ENCODE results near the gene BAZ2A. TPM values are rescaled to one million over a fixed set of nuclear protein-coding genes. Genes with fewer than 3 reads are reported as not detected.
A peak's percentile ranks its signal among the peaks of the same experiment; 100 is the strongest.

BAZ2A gene
- polyA plus RNA-seq, 2 of the 4 experiments (the other 2 are of a cell fraction): 41.7 to 59.4 TPM

DNA sequence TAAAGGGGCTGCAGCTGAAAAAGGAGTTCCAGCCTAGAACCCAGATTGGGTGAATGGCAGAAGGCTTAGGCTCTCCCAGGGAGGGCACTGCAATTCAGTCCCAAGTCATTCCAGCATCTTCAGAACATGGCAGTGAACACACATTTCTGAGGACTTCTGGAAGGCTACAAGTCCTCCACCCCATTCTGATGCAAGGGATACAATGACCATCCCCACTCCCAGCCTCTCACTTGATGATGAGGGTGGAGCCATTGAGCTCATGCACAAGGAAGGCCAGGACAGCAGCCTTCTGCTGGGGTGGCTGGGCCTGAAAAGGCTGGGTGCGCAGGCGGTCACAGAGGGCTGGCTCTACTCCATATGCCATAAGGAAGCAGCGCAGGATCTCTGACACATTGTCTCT is 25.8 kb downstream of the BAZ2A start:
- no peak for TF ChIP-seq HEYL (CRISPR knock-in tag; IDR thresholded peaks at IDR 0.05)
- TF ChIP-seq SMC3 (IDR thresholded peaks at IDR 0.05): no peak
- TF ChIP-seq, protein P1, sequence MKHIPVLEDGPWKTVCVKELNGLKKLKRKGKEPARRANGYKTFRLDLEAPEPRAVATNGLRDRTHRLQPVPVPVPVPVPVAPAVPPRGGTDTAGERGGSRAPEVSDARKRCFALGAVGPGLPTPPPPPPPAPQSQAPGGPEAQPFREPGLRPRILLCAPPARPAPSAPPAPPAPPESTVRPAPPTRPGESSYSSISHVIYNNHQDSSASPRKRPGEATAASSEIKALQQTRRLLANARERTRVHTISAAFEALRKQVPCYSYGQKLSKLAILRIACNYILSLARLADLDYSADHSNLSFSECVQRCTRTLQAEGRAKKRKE (CRISPR knock-in tag; IDR thresholded peaks at IDR 0.05; ENCODE audit: low read depth): no peak
- TF ChIP-seq NPAS2 (CRISPR knock-in tag; IDR thresholded peaks at IDR 0.05; ENCODE audit: borderline replicate concordance): no peak
- no peak for TF ChIP-seq RAD21 (conservative IDR thresholded peaks at IDR 0.05 in 1 of 2, IDR thresholded peaks at IDR 0.05 in 1 of 2)
- TF ChIP-seq ZSCAN20 (CRISPR knock-in tag; IDR thresholded peaks at IDR 0.05): no peak
- TF ChIP-seq FOXS1 (CRISPR knock-in tag; IDR thresholded peaks at IDR 0.05): no peak
- no peak for TF ChIP-seq JUNB (IDR thresholded peaks at IDR 0.05)
- CTCF ChIA-PET: interaction anchor here (0.8 to 5.6 kb wide), 3 partner anchors 9 to 31 kb away, joined by 5 to 49 read pairs (median 6); no protein-coding TSS in a partner anchor
- no peak overlapping the region for H3K4me3 ChIP-seq
- no peak overlapping the region for H3K4me2 ChIP-seq
- POLR2A ChIA-PET: no interaction called here
- no peak for ATAC-seq
- no peak for DNase-seq (ENCODE audit: low read depth in 1 of 2, low spot score in 1 of 2)
- FAIRE-seq: no peak
- no peak overlapping the region for H3K27ac ChIP-seq
- 96% methylated on average over 3 of the region's 3 CpGs for WGBS (ENCODE audit: missing lambda C conversion rate)
- H3K4me1 ChIP-seq: no peaks in the 10 kb centered on the region
- H3K9me3 ChIP-seq: no peaks in the 10 kb centered on the region

DNA sequence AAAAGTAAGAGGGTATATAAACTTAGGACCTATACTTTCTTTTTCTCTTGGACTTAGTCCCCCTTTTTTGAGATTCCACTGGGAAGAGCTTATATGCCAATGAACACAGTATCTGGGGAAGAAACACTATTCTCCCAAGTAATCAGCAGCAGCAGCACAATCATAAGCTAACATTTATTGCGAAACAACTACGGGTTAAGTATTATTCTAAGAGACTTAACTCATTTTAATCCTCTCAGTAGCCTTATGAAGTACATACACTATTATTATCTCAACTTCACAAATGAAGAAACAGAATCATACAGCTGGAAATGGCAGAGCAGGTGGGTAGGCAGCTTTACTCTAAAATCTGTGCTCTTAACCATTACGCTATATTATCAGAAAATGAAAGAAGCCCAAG is 27.9 kb downstream of the BAZ2A start:
- H3K27ac ChIP-seq: no peak overlapping the region
- H3K4me3 ChIP-seq: no peak overlapping the region
- ATAC-seq (no peak), DNase-seq (ENCODE audit: low read depth in 1 of 2, low spot score in 1 of 2) (no peak), FAIRE-seq (no peak)
- 87% methylated on average over 3 of the region's 3 CpGs for WGBS (ENCODE audit: missing lambda C conversion rate)
- TF ChIP-seq POLR2A (IDR thresholded peaks at IDR 0.05; ENCODE audit: low read length) (no peak), BHLHE40 (IDR thresholded peaks at IDR 0.05; ENCODE audit: low read depth, low read length) (no peak), CEBPB (IDR thresholded peaks at IDR 0.05) (peak in 1 of 2 experiments; percentile 63; a peak in 1 of 4 replicates), EHMT2 (IDR thresholded peaks at IDR 0.05; ENCODE audit: low read depth) (no peak)
- TF ChIP-seq, protein P2, sequence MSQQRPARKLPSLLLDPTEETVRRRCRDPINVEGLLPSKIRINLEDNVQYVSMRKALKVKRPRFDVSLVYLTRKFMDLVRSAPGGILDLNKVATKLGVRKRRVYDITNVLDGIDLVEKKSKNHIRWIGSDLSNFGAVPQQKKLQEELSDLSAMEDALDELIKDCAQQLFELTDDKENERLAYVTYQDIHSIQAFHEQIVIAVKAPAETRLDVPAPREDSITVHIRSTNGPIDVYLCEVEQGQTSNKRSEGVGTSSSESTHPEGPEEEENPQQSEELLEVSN (IDR thresholded peaks at IDR 0.05; ENCODE audit: borderline replicate concordance, low read depth): no peak
- ChIA-PET POLR2A (no interaction called here), CTCF (interaction anchor here (0.6 to 5.6 kb wide), 13 partner anchors 8 to 111 kb away, joined by 3 to 49 read pairs (median 5); no protein-coding TSS in a partner anchor)
- H3K4me1 ChIP-seq: no peaks in the 10 kb centered on the region
- no peaks in the 10 kb centered on the region for H3K9me3 ChIP-seq
- H3K4me2 ChIP-seq: no peak overlapping the region

DNA sequence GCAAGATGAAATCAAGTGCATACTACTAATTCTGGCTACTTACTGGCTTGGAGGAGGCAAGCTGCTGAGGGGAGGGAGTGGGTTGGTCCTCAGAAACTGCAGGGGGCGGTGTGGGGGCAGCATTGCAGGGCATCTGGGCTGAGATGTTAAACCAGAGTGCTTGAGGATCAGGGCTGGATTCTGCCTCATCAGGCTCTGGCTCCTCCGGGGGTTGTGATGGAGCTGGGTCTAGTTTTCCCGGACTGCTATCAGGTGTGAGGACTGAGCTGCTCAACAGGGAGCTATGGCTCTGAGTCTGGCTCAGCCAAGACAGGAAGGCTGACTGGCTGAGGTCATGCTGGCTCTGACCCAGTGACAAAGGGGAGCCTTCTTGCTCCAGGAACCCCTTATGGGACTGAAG is 28.6 kb downstream of the BAZ2A start:
- peak in 1 of 2 experiments; percentile 43; a peak in 2 of 5 replicates for TF ChIP-seq RAD21 (conservative IDR thresholded peaks at IDR 0.05 in 1 of 2, IDR thresholded peaks at IDR 0.05 in 1 of 2)
- no peak for TF ChIP-seq FOSB (CRISPR knock-in tag; IDR thresholded peaks at IDR 0.05)
- no peak for TF ChIP-seq ZC3H11A (IDR thresholded peaks at IDR 0.05)
- TF ChIP-seq, protein P3, sequence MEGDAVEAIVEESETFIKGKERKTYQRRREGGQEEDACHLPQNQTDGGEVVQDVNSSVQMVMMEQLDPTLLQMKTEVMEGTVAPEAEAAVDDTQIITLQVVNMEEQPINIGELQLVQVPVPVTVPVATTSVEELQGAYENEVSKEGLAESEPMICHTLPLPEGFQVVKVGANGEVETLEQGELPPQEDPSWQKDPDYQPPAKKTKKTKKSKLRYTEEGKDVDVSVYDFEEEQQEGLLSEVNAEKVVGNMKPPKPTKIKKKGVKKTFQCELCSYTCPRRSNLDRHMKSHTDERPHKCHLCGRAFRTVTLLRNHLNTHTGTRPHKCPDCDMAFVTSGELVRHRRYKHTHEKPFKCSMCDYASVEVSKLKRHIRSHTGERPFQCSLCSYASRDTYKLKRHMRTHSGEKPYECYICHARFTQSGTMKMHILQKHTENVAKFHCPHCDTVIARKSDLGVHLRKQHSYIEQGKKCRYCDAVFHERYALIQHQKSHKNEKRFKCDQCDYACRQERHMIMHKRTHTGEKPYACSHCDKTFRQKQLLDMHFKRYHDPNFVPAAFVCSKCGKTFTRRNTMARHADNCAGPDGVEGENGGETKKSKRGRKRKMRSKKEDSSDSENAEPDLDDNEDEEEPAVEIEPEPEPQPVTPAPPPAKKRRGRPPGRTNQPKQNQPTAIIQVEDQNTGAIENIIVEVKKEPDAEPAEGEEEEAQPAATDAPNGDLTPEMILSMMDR (IDR thresholded peaks at IDR 0.05): peak; percentile 14; the same call in 1 of the 3 replicates
- Histone ChIP-seq H3K4me3 (no peak overlapping the region), H3K9me3 (no peaks in the 10 kb centered on the region), H3K4me1 (no peaks in the 10 kb centered on the region), H3K4me2 (no peak overlapping the region), H3K27ac (no peak overlapping the region)
- ATAC-seq (peak; percentile 40 to 72; a peak in 4 of 6 replicates), FAIRE-seq (no peak), DNase-seq (ENCODE audit: low read depth in 1 of 2, low spot score in 1 of 2) (peak; percentile 29 to 43)
- 85% methylated on average over 3 of the region's 3 CpGs for WGBS (ENCODE audit: missing lambda C conversion rate)
- CTCF ChIA-PET: interaction anchor here (0.6 to 5.6 kb wide), 17 partner anchors 8 to 111 kb away, joined by 3 to 49 read pairs (median 5); no protein-coding TSS in a partner anchor
- POLR2A ChIA-PET: no interaction called here

DNA sequence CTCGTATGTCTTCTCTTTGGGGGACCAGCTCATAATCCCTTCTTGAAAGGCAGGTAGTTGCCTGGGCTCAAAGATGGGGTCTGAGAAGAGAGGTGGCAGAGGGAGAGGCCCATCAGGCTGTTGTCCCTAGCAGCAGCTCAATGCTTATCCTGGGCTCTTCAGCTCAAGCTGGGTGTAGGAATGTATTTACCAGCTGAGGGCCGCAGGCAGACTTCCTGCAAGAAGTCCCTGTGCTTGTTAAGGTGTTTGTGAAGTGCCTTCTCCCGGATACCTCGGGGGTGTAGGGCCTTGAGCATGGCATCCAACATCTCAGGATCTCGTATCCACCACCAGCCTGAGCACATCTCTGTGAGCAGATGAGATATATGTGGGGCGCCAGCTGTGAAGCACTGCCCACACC is 29.4 kb downstream of the BAZ2A start:
- no peak overlapping the region for H3K4me2 ChIP-seq
- ChIA-PET CTCF (interaction anchor here (0.6 to 5.6 kb wide), 15 partner anchors 7 to 110 kb away, joined by 3 to 49 read pairs (median 6); no protein-coding TSS in a partner anchor), POLR2A (no interaction called here)
- no peak for ATAC-seq
- no peak for FAIRE-seq
- H3K27ac ChIP-seq: no peak overlapping the region
- 90% methylated on average over 6 of the region's 6 CpGs for WGBS (ENCODE audit: missing lambda C conversion rate)
- H3K9me3 ChIP-seq: no peaks in the 10 kb centered on the region
- H3K4me1 ChIP-seq: no peaks in the 10 kb centered on the region
- H3K4me3 ChIP-seq: no peak overlapping the region
- TF ChIP-seq HEYL (CRISPR knock-in tag; IDR thresholded peaks at IDR 0.05) (no peak), EHF (CRISPR knock-in tag; IDR thresholded peaks at IDR 0.05) (no peak), HOXA7 (CRISPR knock-in tag; IDR thresholded peaks at IDR 0.05) (no peak), ZFP36 (IDR thresholded peaks at IDR 0.05; ENCODE audit: borderline replicate concordance, partially characterized antibody) (no peak), RCOR1 (IDR thresholded peaks at IDR 0.05; ENCODE audit: low read depth, low read length) (no peak)
- TF ChIP-seq, protein P4, sequence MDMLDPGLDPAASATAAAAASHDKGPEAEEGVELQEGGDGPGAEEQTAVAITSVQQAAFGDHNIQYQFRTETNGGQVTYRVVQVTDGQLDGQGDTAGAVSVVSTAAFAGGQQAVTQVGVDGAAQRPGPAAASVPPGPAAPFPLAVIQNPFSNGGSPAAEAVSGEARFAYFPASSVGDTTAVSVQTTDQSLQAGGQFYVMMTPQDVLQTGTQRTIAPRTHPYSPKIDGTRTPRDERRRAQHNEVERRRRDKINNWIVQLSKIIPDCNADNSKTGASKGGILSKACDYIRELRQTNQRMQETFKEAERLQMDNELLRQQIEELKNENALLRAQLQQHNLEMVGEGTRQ (IDR thresholded peaks at IDR 0.05): no peak
- DNase-seq (ENCODE audit: low read depth in 1 of 2, low spot score in 1 of 2): no peak

Measured in A549 (cell line).